ENCODE data around the gene KCND3.

KCND3 gene

GRCh38 chr1:111882986-111883560, 106.4 kb downstream of the KCND3 start:
- DNase-seq (ENCODE audit: low read depth in 2 of 2) = no peak

GRCh38 chr1:111882559-111882958, 106.9 kb downstream of the KCND3 start:
- no peak for DNase-seq (ENCODE audit: low read depth in 2 of 2)

- DNase-seq (ENCODE audit: low read depth in 2 of 2) = no peak
Observed at GRCh38 chr1:111880881-111881837, 108.3 kb downstream of the KCND3 start.

GRCh38 chr1:111879081-111879480, 110.4 kb downstream of the KCND3 start:
- DNase-seq (ENCODE audit: low read depth in 2 of 2) = no peak

- no peak for DNase-seq (ENCODE audit: low read depth in 2 of 2)
Observed at GRCh38 chr1:111878649-111879048, 110.8 kb downstream of the KCND3 start.

GRCh38 chr1:111878091-111878490, 111.4 kb downstream of the KCND3 start:
- DNase-seq (ENCODE audit: low read depth in 2 of 2) = no peak

GRCh38 chr1:111876631-111877030, 112.8 kb downstream of the KCND3 start:
- DNase-seq (ENCODE audit: low read depth in 2 of 2) = no peak

GRCh38 chr1:111875640-111876039, 113.8 kb downstream of the KCND3 start:
- DNase-seq (ENCODE audit: low read depth in 2 of 2) = no peak

- no peak for DNase-seq (ENCODE audit: low read depth in 2 of 2)
Observed at GRCh38 chr1:111873460-111874030, 115.9 kb downstream of the KCND3 start.

- DNase-seq (ENCODE audit: low read depth in 2 of 2) = no peak
Observed at GRCh38 chr1:111870181-111870580, 119.3 kb downstream of the KCND3 start.

- DNase-seq (ENCODE audit: low read depth in 2 of 2) = no peak
Observed at GRCh38 chr1:111867868-111868440, 121.5 kb downstream of the KCND3 start.

- DNase-seq (ENCODE audit: low read depth in 2 of 2) = no peak
Observed at GRCh38 chr1:111864862-111865261, 124.6 kb downstream of the KCND3 start.

- no peak for DNase-seq (ENCODE audit: low read depth in 2 of 2)
Observed at GRCh38 chr1:111863401-111863800, 126.1 kb downstream of the KCND3 start.

GRCh38 chr1:111862599-111862998, 126.9 kb downstream of the KCND3 start:
- DNase-seq (ENCODE audit: low read depth in 2 of 2) = no peak

GRCh38 chr1:111861523-111861922, 127.9 kb downstream of the KCND3 start:
- DNase-seq (ENCODE audit: low read depth in 2 of 2) = no peak

- DNase-seq (ENCODE audit: low read depth in 2 of 2) = no peak
Observed at GRCh38 chr1:111857194-111857651, 132.2 kb downstream of the KCND3 start.

- DNase-seq (ENCODE audit: low read depth in 2 of 2) = no peak
Observed at GRCh38 chr1:111856411-111857185, 132.9 kb downstream of the KCND3 start.

GRCh38 chr1:111855260-111855659, 134.2 kb downstream of the KCND3 start:
- DNase-seq (ENCODE audit: low read depth in 2 of 2) = no peak

- DNase-seq (ENCODE audit: low read depth in 2 of 2) = no peak
Observed at GRCh38 chr1:111852261-111852721, 137.2 kb downstream of the KCND3 start.

- DNase-seq (ENCODE audit: low read depth in 2 of 2) = no peak
Observed at GRCh38 chr1:111851552-111851951, 137.9 kb downstream of the KCND3 start.

GRCh38 chr1:111850109-111850508, 139.4 kb downstream of the KCND3 start:
- no peak for DNase-seq (ENCODE audit: low read depth in 2 of 2)

Data from stimulated activated CD4-positive, alpha-beta T cell treated with anti-CD3 and anti-CD28 coated beads, Interleukin-1b, Interleukin-23, amount 100 ng/mL, for 1 hour (primary cell).